Choroid plexus epithelial cell (primary cell): ENCODE data around the gene SUSD6.
A peak's percentile ranks its signal among the peaks of the same experiment; 100 is the strongest.

Experiments
- DNase-seq: peaks from one replicate; pipeline ENCODE4 v3.0.0-alpha.2; 2010; ENCODE audit warnings: low read depth
- H3K4me3 ChIP-seq: 2 replicates; pipeline ENCODE4 v1.5.1; 2011; ENCODE audit warnings: low read depth, mild to moderate bottlenecking, control low read depth, low read length, moderate library complexity
- TF ChIP-seq, protein P1 (sequence below): conservative IDR thresholded peaks from 2 replicates; pipeline ENCODE4 v1.5.1; 2011; ENCODE audit warnings: low read depth, mild to moderate bottlenecking, control low read depth, inconsistent platforms, low read length, moderate library complexity

SUSD6 gene

DNA sequence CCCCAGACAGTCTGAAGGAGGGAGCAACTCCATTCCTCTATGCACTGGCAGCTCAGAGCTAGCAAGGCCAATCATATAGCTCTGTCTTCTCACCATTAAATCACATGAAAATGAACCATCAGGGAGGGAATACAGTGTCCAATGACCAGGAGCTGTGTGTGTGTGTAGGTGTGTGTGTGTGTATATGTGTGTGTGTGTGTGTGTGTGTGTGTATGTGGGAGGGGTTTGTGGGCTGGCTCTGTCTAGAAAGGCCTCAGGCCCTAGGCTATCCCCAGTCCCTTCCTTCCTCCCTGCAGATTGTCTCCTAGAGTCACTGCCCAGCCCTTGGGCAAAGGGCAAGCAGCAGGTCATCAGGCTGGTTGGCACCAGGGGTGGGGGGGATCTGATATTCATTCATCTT lies 5.7 kb upstream of the SUSD6 start:
- TF ChIP-seq, protein P1, sequence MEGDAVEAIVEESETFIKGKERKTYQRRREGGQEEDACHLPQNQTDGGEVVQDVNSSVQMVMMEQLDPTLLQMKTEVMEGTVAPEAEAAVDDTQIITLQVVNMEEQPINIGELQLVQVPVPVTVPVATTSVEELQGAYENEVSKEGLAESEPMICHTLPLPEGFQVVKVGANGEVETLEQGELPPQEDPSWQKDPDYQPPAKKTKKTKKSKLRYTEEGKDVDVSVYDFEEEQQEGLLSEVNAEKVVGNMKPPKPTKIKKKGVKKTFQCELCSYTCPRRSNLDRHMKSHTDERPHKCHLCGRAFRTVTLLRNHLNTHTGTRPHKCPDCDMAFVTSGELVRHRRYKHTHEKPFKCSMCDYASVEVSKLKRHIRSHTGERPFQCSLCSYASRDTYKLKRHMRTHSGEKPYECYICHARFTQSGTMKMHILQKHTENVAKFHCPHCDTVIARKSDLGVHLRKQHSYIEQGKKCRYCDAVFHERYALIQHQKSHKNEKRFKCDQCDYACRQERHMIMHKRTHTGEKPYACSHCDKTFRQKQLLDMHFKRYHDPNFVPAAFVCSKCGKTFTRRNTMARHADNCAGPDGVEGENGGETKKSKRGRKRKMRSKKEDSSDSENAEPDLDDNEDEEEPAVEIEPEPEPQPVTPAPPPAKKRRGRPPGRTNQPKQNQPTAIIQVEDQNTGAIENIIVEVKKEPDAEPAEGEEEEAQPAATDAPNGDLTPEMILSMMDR, result no peak
- no peak overlapping the region for H3K4me3 ChIP-seq
- no peak for DNase-seq

DNA sequence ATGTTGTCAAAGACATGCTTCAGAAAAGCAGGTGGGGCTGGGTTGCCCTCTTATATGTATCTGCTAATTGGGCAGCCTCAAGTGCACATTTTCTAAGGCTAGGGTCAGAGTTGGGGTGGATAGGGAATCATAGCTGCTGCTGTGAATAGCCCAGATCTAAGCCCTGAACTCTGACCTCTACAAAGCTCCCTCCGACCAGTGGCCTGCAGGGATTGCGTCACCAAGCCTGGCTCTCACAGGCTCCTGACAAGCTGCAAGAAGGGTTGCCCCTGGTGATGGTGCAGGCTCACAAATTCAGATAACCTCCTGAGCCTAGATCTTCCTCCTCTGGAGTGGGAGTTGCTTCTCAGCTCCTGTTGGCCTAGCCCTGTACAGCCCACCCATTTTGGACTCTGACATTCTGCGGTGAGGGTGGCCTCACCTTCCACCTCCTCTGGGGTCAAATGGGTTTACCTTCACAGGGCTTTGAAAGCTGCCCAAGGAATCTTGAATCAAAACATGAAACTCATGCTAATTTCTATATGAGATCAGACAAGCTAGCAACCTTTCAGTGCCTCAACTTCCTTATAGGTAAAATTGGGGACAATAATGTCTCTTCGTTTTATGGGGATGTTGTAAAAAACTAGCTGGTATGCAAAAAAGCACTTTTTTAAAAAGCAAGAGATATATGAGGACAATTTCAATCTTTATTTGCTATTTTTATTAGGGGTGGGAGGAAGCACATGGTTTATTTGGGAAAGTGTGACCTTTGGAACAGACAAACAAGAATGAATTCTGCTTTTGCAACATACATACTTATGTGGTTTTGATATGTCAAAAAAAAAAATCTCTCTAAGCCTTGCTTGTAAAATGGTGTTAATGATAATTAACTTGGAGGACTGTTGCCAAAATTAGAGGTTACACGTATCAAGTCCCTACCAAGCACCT lies 4.9 kb upstream of the SUSD6 start:
- DNase-seq, result no peak
- TF ChIP-seq, protein P1, result no peak
- H3K4me3 ChIP-seq, result no peak overlapping the region

DNA sequence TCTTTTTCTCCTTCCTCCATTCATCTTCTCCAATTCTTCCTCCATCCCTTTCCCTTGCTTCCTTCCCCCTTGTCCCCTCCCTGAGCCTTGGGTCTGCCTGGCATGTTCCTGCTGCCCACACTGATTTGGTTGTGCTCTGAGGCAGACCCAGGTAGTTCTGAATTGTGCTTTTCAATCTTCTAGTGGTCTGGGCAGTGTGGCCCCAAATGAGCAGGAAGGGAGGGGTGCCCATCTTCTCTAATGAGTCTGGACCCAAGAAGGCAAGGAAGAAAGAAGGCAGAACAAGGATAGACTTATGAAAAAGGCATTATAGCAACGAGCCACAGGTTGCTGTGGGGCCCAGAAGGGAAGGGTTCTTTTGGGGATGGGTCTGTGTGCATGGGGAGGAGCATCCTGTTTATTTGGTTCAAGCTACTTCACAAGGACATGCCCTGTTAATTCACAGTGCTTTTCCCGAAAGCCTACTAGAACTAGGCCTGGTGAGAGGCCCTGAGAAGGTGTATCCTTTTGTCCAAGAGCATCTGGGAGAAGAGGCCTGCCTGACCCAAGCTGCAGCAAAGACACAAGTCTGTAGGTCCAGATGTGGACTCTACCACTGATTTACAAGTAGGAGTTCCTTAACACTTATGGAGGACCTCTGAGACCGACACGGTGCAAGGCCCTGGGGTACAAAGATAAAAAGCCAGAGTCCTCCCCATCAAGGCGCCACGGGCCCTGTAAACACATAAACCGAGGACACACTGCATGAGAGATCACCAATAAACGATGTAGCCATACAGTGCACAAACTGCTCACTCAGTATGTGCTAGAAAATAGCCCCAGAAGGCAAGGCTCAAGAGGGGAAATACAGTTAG lies 1.1 kb upstream of the SUSD6 start:
- H3K4me3 ChIP-seq, result peak overlapping the region; percentile 64
- TF ChIP-seq, protein P1, result no peak
- DNase-seq, result no peak

DNA sequence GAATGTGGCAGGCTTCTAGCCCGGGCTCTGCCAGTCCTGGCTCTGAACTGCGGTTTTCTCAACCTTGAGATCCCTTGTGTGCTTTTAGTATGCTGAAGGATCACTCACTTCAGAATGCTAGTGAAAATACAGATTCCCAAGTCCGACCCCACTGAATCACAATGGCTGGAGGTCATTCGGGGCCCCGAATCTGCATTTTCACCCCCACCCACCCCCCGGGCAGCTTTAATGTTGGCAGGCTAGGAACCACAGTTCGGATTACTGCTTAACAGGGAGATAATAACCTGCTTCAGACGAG lies 573 bp upstream of the SUSD6 start:
- peak overlapping the region; percentile 64 for H3K4me3 ChIP-seq
- TF ChIP-seq, protein P1, result no peak
- peak; percentile 52 for DNase-seq

DNA sequence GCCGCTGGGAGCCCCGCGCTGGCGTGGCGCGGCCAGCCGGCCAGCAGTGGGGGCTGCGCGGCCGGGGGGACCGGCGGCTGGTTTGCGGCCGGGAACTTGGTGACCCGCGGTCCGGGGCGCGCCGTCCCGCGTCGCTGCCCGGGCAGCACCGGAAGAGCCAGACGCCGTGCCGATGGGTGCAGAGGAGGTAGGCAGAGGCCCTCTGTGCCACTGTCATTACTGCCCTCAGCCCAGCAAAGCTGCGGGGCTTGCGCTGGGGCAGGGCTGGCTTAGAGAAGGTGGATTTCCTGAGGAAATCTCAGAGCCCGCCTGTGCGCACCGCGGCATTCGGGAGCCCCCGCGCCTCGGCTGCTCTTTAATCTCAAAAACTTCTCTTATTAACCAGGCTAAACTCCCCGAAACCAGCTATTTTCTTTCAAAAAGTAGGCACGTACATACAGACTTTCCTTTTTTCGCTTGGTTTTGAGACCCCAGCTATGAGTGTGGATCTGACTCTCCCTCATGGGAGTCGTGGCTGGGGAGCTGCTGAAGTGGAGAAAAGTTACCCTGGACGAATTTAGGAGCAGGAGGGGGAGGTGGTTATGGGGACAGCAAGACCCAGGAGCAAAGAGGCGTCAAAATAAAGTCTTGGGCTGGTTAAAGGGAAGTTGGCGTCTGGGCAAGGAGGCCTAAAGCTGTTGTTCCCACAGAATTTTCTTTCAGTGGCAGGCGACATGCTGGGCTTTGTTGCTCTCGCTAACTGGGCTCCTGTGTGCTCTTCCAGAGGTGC lies 802 bp downstream of the SUSD6 start:
- DNase-seq, result no peak

DNA sequence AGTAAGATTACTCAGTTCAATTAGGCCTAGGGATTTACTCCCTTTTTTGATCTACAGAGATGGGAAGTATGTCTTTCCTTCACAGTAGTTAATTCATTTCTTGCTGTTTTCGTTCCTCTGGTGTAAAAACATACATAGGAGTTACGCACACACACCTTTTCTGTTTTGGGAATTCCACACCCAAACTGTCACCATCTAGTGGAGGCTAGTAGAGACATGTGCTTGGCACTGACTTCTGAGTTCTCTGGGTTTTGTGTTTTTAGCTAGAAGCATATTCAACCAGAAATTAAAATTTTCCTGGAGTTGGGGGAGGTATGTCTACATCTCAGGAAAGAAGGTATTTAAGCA lies 1.4 kb downstream of the SUSD6 start:
- no peak for DNase-seq

More for the DNA sequence above, 802 bp downstream of the SUSD6 start:
- H3K4me3 ChIP-seq, result peak overlapping the region; percentile 71
- TF ChIP-seq, protein P1, result no peak

More for the DNA sequence above, 1.4 kb downstream of the SUSD6 start:
- H3K4me3 ChIP-seq, result peak overlapping the region; percentile 71
- TF ChIP-seq, protein P1, result peak; percentile 31
